ENCODE results near the gene MYH4. TPM values are rescaled to one million over a fixed set of nuclear protein-coding genes. Genes with fewer than 3 reads are reported as not detected.

Gene MYH4
- polyA plus RNA-seq (2013, experiment 1 of 2): not detected
- polyA plus RNA-seq (2013, experiment 2 of 2): not detected

DNA sequence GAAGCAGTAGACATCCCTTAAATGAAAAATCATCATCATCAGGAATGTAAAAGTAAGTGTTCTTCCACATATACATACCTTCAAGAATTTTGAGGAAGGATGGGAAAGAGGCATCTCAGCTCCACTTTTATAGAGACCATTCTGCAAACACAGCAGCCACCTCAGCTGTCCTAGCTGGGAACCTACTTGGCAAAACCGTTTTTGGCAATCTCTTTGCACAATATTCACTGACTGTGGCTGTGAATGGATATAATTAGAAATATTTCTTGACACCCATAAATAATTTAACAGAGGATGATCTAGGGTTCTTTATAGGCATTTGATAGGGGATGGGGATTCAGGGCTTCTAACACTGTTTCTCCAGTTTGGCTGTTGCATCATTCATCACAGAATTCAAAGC, at the start of gene MYH4:
Gene MYH4 (minus strand): TSS at position 101 of the 400 bp plus-strand sequence. CDS start 2,814 bp downstream, outside the sequence.
- H3K4me2 ChIP-seq (ENCODE audit: low read length, poor library complexity, severe bottlenecking): no peak within 1 kb of the TSS
- no peak within 1 kb of the TSS for H2AFZ ChIP-seq (ENCODE audit: low read depth, low read length)
- no peak for DNase-seq
- H3K36me3 ChIP-seq (ENCODE audit: control insufficient read depth in 1 of 2, insufficient read depth in 2 of 2, low read depth in 1 of 2, low read length in 2 of 2): no peaks in the 10 kb centered on the region
- H4K91ac ChIP-seq (ENCODE audit: low read length): no peak within 1 kb of the TSS
- H2BK120ac ChIP-seq (ENCODE audit: low read depth, low read length): no peak within 1 kb of the TSS
- no CpG with 5 or more reads among the region's 1 CpG for WGBS
- no peak within 1 kb of the TSS for H3K4ac ChIP-seq (ENCODE audit: low read depth in 1 of 2, low read length in 2 of 2)
- no peaks in the 10 kb centered on the region for H3K27me3 ChIP-seq (ENCODE audit: control insufficient read depth in 1 of 2, insufficient read depth in 1 of 2, low read length in 2 of 2)
- H2BK15ac ChIP-seq (ENCODE audit: low read depth, poor library complexity, severe bottlenecking): no peak within 1 kb of the TSS
- no peak within 1 kb of the TSS for H2BK12ac ChIP-seq (ENCODE audit: low read length in 2 of 2)
- H2BK5ac ChIP-seq (ENCODE audit: low read depth, low read length, poor library complexity, severe bottlenecking): no peak within 1 kb of the TSS
- no peak within 1 kb of the TSS for H3K4me3 ChIP-seq (ENCODE audit: insufficient read depth in 1 of 2, low read depth in 1 of 2, low read length in 2 of 2)
- H3K9ac ChIP-seq (ENCODE audit: low read length): no peak within 1 kb of the TSS
- no peak within 1 kb of the TSS for H4K8ac ChIP-seq (ENCODE audit: low read length)
- no peak within 1 kb of the TSS for H2AK5ac ChIP-seq (ENCODE audit: low read length, severe bottlenecking)
- no peak within 1 kb of the TSS for H3K23ac ChIP-seq (ENCODE audit: low read length in 2 of 2)
- no peak within 1 kb of the TSS for H3K14ac ChIP-seq (ENCODE audit: low read length in 2 of 2)
- no peaks in the 10 kb centered on the region for H3K9me3 ChIP-seq (ENCODE audit: control insufficient read depth, low read length)
- no peak within 1 kb of the TSS for H3K18ac ChIP-seq (ENCODE audit: low read depth in 1 of 2, low read length in 2 of 2)
- no peak within 1 kb of the TSS for H3K27ac ChIP-seq (ENCODE audit: low read length, poor library complexity, severe bottlenecking)
- H3K79me1 ChIP-seq (replicated peaks; ENCODE audit: low read length, poor library complexity, severe bottlenecking): no peaks in the 10 kb centered on the region
- no peaks in the 10 kb centered on the region for H3K4me1 ChIP-seq (ENCODE audit: control insufficient read depth, insufficient read depth, low read depth, low read length)

DNA sequence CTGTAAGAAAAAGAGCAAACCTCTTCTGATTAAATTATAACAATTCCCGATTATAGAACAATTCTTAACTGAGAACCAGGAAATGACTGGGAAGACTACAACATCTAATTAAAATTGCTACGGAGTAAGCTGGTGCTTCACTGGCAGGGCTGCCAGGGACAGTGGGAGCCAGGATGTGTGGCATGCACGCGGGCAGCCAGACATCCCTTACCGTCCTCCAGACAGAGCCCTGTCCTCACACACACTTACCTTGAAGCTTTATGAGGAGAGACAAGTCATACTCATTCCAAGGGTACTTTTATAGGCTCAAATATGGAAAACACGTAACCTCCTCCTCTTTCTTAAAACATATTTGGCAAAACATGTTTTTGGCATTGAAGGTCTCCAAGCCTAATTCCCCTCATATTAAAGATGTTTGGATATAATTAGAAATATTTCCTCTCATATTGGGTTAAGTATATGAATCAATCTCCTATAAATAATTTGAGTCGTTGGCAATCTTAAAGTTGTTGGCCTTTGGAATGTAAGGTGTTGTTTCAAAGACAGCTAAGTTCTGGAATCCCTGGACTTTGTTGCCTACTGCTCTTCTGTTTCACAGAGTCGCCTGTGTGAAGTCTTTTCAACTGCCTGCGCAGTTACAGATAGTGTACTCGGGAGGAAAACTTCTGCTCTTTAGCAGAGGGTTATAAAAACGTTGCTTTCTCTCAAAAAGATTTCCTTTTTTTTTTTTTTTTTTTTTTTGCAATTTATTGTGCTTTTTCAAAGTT, 49.1 kb upstream of the MYH4 start, which contains the start of gene MYH1:
Gene MYH1 (minus strand): TSS at position 272 of the 767 bp plus-strand sequence. CDS start 1,900 bp downstream, outside the sequence.
- 87% methylated on average over 7 of the region's 11 CpGs for WGBS
- Histone ChIP-seq H3K14ac (ENCODE audit: low read length in 2 of 2) (no peak within 1 kb of the TSS), H3K4me1 (ENCODE audit: control insufficient read depth, insufficient read depth, low read depth, low read length) (no peaks in the 10 kb centered on the region), H3K18ac (ENCODE audit: low read depth in 1 of 2, low read length in 2 of 2) (no peak within 1 kb of the TSS), H2BK5ac (ENCODE audit: low read depth, low read length, poor library complexity, severe bottlenecking) (no peak within 1 kb of the TSS), H3K79me1 (replicated peaks; ENCODE audit: low read length, poor library complexity, severe bottlenecking) (no peaks in the 10 kb centered on the region), H2BK120ac (ENCODE audit: low read depth, low read length) (no peak within 1 kb of the TSS), H3K4me3 (ENCODE audit: insufficient read depth in 1 of 2, low read depth in 1 of 2, low read length in 2 of 2) (no peak within 1 kb of the TSS), H3K36me3 (ENCODE audit: control insufficient read depth in 1 of 2, insufficient read depth in 2 of 2, low read depth in 1 of 2, low read length in 2 of 2) (no peaks in the 10 kb centered on the region), H3K4ac (ENCODE audit: low read depth in 1 of 2, low read length in 2 of 2) (no peak within 1 kb of the TSS), H3K9ac (ENCODE audit: low read length) (no peak within 1 kb of the TSS), H3K27ac (ENCODE audit: low read length, poor library complexity, severe bottlenecking) (no peak within 1 kb of the TSS), H2AFZ (ENCODE audit: low read depth, low read length) (no peak within 1 kb of the TSS), H2BK12ac (ENCODE audit: low read length in 2 of 2) (no peak within 1 kb of the TSS), H3K4me2 (ENCODE audit: low read length, poor library complexity, severe bottlenecking) (no peak within 1 kb of the TSS), H2BK15ac (ENCODE audit: low read depth, poor library complexity, severe bottlenecking) (no peak within 1 kb of the TSS), H4K8ac (ENCODE audit: low read length) (no peak within 1 kb of the TSS), H4K91ac (ENCODE audit: low read length) (no peak within 1 kb of the TSS), H3K9me3 (ENCODE audit: control insufficient read depth, low read length) (no peaks in the 10 kb centered on the region), H3K27me3 (ENCODE audit: control insufficient read depth in 1 of 2, insufficient read depth in 1 of 2, low read length in 2 of 2) (no peaks in the 10 kb centered on the region), H3K23ac (ENCODE audit: low read length in 2 of 2) (no peak within 1 kb of the TSS), H2AK5ac (ENCODE audit: low read length, severe bottlenecking) (no peak within 1 kb of the TSS)
- no peak for DNase-seq

DNA sequence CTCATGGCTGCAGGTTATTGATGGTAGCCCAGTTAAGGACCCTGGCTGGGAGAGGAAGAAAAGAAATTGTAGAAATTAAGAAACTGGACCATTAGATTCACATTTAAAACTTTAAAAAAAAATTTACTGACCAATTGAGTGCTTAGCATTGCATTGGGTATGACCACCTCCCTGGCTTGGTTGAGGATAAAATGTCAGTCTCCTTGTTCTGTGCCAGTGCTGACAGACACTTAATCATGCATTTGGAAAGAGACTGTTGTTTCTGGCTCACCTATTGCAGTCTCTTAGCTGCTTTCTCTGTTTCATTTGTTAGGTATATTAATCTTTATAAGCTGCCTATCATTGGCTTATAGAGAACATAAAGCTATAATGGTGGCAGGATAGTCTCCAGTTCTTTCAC, 47.3 kb upstream of the MYH4 start:
- Histone ChIP-seq H2BK120ac (ENCODE audit: low read depth, low read length) (no peak overlapping the region), H3K27me3 (ENCODE audit: control insufficient read depth in 1 of 2, insufficient read depth in 1 of 2, low read length in 2 of 2) (no peaks in the 10 kb centered on the region), H3K4ac (ENCODE audit: low read depth in 1 of 2, low read length in 2 of 2) (no peak overlapping the region), H3K4me3 (ENCODE audit: insufficient read depth in 1 of 2, low read depth in 1 of 2, low read length in 2 of 2) (no peak overlapping the region), H2BK5ac (ENCODE audit: low read depth, low read length, poor library complexity, severe bottlenecking) (no peak overlapping the region), H3K9me3 (ENCODE audit: control insufficient read depth, low read length) (no peaks in the 10 kb centered on the region), H3K9ac (ENCODE audit: low read length) (no peak overlapping the region), H3K4me1 (ENCODE audit: control insufficient read depth, insufficient read depth, low read depth, low read length) (no peaks in the 10 kb centered on the region), H4K91ac (ENCODE audit: low read length) (no peak overlapping the region), H2BK15ac (ENCODE audit: low read depth, poor library complexity, severe bottlenecking) (no peak overlapping the region), H3K27ac (ENCODE audit: low read length, poor library complexity, severe bottlenecking) (no peak overlapping the region), H3K79me1 (replicated peaks; ENCODE audit: low read length, poor library complexity, severe bottlenecking) (no peaks in the 10 kb centered on the region), H3K14ac (ENCODE audit: low read length in 2 of 2) (no peak overlapping the region), H3K36me3 (ENCODE audit: control insufficient read depth in 1 of 2, insufficient read depth in 2 of 2, low read depth in 1 of 2, low read length in 2 of 2) (no peaks in the 10 kb centered on the region), H2BK12ac (ENCODE audit: low read length in 2 of 2) (no peak overlapping the region), H2AFZ (ENCODE audit: low read depth, low read length) (no peak overlapping the region), H3K4me2 (ENCODE audit: low read length, poor library complexity, severe bottlenecking) (no peak overlapping the region), H2AK5ac (ENCODE audit: low read length, severe bottlenecking) (no peak overlapping the region), H3K18ac (ENCODE audit: low read depth in 1 of 2, low read length in 2 of 2) (no peak overlapping the region), H4K8ac (ENCODE audit: low read length) (no peak overlapping the region), H3K23ac (ENCODE audit: low read length in 2 of 2) (no peak overlapping the region)
- no peak for DNase-seq

DNA sequence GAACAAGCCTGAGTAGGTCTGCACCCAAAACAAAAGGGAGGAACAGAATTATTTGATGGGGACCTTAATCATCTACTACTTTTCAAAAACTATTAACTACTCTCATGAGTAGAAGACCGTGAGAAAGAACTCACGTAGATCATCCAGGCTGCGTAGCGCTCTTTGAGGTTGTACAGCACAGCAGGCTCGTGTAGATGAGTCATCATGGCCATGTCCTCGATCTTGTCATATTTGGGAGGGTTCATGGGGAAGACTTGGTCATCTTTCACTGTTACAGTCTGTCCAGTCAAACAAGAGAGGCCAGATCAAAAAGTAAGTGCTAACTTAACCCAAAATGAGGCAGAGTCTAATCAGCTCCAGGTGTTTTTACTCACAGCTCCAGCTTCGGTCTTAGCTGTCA, 46.7 kb upstream of the MYH4 start:
- H2AFZ ChIP-seq (ENCODE audit: low read depth, low read length): no peak overlapping the region
- WGBS: 88% methylated on average over 7 of the region's 7 CpGs
- no peak overlapping the region for H2AK5ac ChIP-seq (ENCODE audit: low read length, severe bottlenecking)
- DNase-seq: no peak
- H3K18ac ChIP-seq (ENCODE audit: low read depth in 1 of 2, low read length in 2 of 2): no peak overlapping the region
- H3K4me2 ChIP-seq (ENCODE audit: low read length, poor library complexity, severe bottlenecking): no peak overlapping the region
- no peaks in the 10 kb centered on the region for H3K36me3 ChIP-seq (ENCODE audit: control insufficient read depth in 1 of 2, insufficient read depth in 2 of 2, low read depth in 1 of 2, low read length in 2 of 2)
- H3K27ac ChIP-seq (ENCODE audit: low read length, poor library complexity, severe bottlenecking): no peak overlapping the region
- H3K14ac ChIP-seq (ENCODE audit: low read length in 2 of 2): no peak overlapping the region
- H2BK15ac ChIP-seq (ENCODE audit: low read depth, poor library complexity, severe bottlenecking): no peak overlapping the region
- H3K4ac ChIP-seq (ENCODE audit: low read depth in 1 of 2, low read length in 2 of 2): no peak overlapping the region
- no peak overlapping the region for H2BK5ac ChIP-seq (ENCODE audit: low read depth, low read length, poor library complexity, severe bottlenecking)
- no peak overlapping the region for H3K23ac ChIP-seq (ENCODE audit: low read length in 2 of 2)
- no peaks in the 10 kb centered on the region for H3K9me3 ChIP-seq (ENCODE audit: control insufficient read depth, low read length)
- no peak overlapping the region for H3K4me3 ChIP-seq (ENCODE audit: insufficient read depth in 1 of 2, low read depth in 1 of 2, low read length in 2 of 2)
- no peaks in the 10 kb centered on the region for H3K79me1 ChIP-seq (replicated peaks; ENCODE audit: low read length, poor library complexity, severe bottlenecking)
- H3K4me1 ChIP-seq (ENCODE audit: control insufficient read depth, insufficient read depth, low read depth, low read length): no peaks in the 10 kb centered on the region
- no peaks in the 10 kb centered on the region for H3K27me3 ChIP-seq (ENCODE audit: control insufficient read depth in 1 of 2, insufficient read depth in 1 of 2, low read length in 2 of 2)
- H2BK120ac ChIP-seq (ENCODE audit: low read depth, low read length): no peak overlapping the region
- no peak overlapping the region for H3K9ac ChIP-seq (ENCODE audit: low read length)
- no peak overlapping the region for H2BK12ac ChIP-seq (ENCODE audit: low read length in 2 of 2)
- no peak overlapping the region for H4K91ac ChIP-seq (ENCODE audit: low read length)
- H4K8ac ChIP-seq (ENCODE audit: low read length): no peak overlapping the region
